Activated T-cell treated with anti-CD3 and anti-CD28 coated beads for 1 hour (primary cell): ENCODE data around the gene ZNF365.

ENCODE experiments used
- DNase-seq: peaks from one replicate; pipeline ENCODE4 v3.0.0-alpha.2; 2020; ENCODE audit warnings: low read depth

ZNF365 gene

DNA sequence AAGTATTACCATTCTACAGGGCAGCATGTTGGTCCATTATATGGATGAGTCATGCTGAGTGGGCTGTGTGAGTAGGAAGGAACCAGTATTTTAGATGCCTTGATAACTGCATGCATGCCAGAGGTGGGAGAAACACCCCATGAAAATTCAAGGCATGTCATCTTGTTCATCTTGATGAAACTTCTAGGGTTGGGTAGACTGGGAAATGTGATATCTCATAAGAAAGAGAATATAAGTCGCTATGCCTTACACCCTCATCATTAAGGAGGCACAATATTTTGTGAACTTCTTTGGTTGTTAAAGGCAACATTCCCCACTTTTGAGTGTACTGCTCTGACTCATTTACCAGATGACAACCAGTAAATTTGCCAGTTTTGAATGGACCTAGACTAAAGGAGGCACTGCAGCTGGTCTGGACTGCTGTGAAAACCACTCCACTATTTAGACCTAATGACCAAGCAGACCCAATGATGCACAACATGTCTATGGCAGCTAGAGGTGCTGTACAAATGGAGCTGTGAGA is 48.0 kb downstream of the ZNF365 start:
- no peak for DNase-seq

DNA sequence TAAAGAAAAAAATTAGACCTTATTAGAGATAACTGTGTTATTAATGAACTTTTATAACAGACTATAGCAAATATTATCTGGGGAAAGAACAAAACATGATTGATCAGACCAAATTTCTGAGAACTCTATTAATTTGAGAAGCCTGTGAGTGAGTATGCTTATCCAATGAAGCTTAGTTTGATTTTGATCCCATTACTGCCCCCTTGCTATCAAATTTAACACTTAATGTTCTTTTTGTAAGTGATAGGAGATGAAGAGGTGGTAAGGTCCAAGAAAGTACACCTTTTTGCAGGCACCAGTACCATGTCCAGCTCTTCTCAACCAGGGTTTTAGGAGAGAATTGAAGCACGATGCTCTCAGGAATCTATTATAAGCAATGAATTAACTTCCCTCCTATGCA is 49.9 kb downstream of the ZNF365 start:
- no peak for DNase-seq

DNA sequence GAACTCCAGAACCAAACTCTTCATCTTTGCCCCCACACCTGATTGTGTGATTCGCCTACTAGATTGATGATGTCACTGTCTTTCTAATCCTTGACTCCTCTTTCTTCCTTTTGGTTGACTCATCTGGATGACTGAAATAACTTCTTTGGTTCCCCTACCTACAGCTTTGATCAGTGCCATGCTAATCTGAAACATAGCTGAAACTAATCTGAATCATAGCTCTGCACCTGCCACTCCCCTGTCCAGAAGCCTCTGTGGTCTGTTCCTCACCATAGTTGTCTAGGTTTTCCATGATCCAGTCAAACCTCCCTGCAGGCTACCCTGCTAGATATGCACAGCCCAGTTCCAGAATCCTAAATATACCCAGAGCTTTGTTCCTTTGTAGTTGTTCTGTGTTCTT is 51.9 kb downstream of the ZNF365 start:
- DNase-seq, result no peak

DNA sequence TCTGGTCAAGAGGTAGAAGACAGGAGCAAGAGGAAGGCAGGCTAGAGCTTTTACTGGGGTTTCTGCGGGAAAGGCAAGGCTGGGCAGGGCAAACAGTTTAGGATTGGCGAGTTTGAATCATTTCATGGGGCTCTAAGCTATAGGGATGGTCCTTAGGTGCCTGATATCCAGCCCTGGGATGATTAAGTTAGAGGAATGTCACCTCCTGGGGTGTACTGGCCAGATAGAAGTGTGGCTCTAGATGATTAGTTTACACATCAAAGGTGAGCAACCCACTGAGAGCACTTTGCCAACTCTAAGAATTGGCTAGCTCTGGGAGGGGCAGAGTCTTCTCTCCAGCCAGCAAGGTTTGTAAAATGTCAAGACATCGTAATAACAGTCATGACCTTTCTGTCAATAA is 52.4 kb downstream of the ZNF365 start:
- no peak for DNase-seq

DNA sequence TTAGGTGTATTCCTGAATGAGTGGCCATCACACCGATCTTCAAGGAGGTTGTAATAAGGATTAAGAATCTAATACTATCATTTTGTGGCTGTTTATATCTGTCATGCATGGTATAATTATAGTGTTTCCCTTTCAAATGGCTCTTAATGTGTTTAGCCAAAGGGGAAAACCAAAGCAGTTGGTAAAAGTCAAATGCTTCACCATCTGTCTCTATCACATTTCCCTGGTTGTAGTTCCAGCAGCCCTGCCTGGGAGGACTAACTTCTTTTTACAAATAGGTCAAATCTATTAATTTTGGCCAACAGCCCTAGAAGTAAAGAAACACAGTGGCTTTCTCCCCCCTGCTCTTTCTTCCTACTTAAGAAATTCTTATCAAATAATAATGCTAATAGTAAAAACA is 56.7 kb downstream of the ZNF365 start:
- no peak for DNase-seq

DNA sequence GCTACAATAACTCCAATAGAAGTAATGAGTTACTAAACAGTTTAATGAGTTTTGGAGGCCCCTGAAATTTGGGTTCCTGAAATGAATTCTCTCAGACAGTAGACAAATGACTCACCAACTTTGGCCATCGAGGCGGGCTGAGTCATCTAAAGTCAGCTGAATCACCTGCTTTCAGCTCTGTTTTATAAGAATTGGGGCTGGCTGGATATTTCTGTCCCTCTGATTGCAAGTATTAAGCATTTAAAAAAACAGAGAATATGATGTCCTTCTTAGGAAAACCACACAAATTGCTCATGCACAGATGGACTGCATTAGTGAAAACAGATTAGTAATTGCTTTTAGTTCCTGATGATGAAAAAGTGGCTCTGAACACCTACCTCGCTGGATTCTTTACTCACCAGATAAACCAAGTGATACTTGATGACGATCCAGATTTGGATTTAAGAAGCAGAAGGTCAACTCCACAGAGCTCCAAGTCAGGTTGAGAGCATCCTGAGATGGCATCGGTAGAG is 59.1 kb downstream of the ZNF365 start:
- peak; percentile 1 for DNase-seq

DNA sequence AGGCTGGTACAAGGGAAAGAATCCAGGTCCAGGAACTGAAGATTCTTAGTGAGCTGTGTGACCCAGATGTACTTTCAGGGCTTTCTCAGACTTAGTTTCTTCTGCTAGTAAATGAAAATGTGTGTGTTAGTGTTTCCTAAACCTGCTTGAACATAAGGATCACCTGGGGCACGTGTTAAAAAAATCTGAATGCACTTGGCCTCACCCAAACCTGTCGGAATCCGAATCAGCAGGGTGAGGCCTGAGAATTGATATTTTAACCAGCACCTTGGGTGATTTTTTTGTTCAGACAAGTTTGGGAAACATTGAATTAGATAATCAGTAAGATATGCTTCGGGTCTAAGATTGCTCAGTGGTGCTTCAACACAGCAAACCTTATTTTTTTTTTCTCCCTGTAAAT is 59.7 kb downstream of the ZNF365 start:
- DNase-seq, result no peak

DNA sequence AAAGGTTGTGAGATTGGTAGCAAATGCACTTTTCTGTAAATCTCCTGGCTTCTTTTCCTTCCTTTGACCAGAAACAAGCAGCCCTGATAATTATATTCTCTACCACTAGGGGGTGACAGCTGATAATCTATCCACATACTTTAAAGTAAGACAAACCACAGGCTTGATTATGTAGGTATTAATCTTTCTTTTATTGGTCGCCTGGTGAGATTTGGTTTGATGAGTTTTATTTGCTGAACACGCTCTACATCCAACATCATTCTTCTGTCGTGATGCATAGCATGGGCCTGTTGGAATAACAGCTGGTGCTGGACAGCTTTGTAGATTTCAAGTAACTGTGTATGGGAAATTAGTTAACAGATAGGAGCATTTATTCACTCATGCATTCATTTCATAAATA is 63.5 kb downstream of the ZNF365 start:
- DNase-seq, result no peak

DNA sequence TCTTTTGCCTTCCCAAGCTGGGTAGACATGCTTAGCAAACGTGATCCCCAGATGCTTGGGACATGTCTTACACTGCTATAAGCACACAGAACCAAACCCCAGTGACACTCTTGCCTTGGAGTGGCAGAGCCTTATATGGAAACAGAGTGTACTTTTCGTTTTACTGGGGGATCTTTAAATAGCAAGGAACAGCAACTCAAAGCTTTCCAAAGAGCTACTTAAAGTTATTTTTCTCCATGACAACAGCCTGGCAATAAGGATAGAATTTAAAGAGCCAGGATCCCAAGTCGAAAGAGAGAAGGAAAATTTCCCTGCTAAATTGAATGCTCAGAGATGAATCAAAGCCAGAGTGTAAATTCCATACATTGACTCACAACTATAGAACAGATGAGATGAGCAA is 67.8 kb downstream of the ZNF365 start:
- DNase-seq, result no peak

DNA sequence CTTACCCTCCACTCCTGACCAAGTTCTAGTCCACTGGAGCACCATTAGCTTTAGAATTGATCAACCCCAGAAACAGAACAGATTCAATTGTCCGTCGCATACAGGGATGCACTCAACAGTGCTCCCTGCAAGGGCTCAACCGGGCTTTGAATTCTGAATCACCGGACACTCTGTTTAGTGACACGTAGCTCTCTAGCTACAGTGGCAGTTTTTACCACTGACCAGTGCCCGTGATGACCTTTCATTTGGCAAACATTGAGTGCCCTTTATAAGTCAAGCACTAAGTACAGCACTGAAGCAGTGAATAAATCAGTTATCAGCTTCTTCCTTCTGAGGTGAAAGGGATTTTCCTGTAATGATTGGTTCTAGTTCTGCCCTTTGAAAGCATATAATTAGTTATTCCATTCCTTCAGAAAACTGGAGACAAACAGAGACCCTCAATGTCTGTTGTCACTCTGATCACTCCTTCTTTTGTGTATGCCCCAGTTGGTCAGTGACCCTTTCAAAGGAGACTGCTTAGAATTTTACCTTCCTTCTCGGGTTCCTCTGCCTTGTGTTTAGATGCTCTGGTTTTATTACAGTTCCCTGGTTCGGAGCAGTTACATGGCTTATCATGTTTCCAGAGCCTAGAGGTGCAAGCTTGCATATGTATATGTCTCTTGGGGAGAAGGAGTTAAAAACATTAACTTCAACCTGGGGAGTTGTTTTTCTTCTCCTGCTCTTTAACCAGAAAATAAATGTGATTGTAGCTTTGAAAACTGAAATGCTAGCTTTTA is 68.9 kb downstream of the ZNF365 start:
- DNase-seq, result no peak

DNA sequence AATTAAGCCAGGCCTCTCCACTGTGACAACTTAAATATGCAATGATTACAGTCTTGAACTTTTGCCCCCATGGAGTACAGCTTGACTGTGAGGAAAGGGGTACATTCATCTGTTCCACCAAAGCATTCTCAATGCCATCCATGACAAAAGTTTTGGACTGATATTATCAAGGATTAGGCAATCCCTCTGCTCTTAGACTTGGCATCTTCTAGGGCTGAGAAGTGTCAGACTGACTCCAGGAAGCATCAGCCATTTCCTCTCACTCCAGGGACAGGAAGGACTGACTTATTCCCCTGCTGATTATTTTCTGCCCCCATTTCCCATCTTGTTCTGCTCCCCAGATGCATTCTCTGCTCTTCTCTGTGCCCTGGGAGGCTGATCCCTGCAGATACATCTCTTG is 69.7 kb downstream of the ZNF365 start:
- no peak for DNase-seq

DNA sequence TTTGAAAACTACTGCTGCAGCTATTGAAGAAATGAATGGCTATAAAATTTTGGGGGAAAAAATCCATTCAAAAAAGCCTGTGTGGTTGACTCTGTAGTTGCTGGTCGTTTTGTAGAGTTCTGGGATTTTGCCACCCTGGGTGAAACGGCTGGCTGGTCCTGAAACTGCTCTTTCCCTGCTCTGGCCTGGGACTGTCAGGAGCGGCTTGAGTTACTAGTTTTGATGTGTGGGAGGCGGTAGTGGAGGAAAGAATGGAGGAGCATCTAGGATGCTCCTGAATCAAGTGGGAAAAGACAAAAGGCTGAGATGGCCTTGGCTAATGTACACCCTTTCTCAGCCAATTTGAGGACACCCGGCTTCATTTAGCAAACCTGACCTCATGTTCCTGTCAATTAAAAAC is 72.5 kb downstream of the ZNF365 start:
- no peak for DNase-seq

DNA sequence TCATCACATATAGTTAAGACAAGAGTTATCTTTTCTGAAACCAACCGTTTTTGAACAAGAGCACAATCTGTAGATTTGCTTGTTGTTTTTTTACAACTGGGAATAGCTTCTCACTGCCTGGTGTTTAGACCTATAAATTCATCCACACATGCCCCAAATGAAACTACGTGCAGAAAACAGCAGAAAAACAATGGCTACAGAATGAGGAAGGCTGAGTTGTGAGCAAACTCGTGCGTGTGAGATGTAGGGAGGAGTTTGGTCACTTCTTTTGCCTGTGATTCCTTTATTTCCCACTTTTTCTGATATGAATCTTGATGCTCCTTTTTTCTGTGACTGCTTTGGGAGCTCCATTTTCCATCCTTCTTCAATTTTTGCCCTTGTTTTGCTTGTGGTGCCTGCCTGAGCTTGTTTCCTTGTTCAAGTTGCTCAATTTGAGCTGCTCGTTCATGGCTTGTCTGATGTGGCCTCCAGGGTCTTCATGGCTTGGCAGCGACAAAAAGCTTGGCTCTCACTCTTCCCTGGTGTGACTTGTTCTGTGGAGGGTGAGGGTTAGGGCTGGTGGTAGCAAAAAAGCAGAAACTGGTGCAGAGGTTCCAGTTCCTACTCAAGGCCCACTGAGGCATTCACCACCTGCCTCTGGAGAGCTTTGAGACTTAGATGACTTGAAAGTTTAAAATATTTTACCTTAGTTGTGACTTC is 76.9 kb downstream of the ZNF365 start:
- DNase-seq, result no peak

DNA sequence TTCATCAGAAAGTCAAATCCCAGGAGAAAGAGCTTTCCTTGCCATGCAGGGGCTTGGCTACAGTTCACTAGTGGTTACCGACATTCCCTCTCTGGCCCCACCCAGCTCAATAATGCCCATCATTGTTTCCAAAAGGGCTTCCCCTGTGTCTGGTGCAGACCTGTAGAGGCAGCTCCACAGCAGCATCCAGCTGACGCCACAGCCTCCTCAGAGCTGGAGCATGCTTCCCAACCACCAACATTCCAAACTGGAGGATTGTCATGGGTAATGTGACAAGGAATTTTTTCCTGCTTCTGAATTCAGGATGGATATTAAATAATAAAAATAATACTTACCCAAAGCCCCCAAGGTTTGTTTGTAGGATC is 77.4 kb downstream of the ZNF365 start:
- DNase-seq, result no peak
